MCF 10A (cell line): ENCODE measurements around the gene SH2D1B. TPM values are rescaled to one million over a fixed set of nuclear protein-coding genes. Genes with fewer than 3 reads are reported as not detected.

Experiments used
- BruUV-seq: library from RNA; stranded (reverse); fragments of 400-500 nt; replicated peaks from 2 replicates; lab custom pipeline; 2021; lab: Mats Ljungman, UMichigan
- CTCF ChIA-PET: fragments of 300-600 bp; sonication (Branson Sonifier 250); formaldehyde crosslinking; extraction: SDS; loops from one replicate; lab custom pipeline; 2021; ENCODE audit warnings: antibody characterized with exemption, inconsistent platforms; lab: Yijun Ruan, JAX
- POLR2A ChIA-PET: fragments of 300-600, 350-650 bp; sonication (Branson Sonifier 250); formaldehyde crosslinking; extraction: SDS; loops from one replicate; lab custom pipeline; 2020; ENCODE audit warnings: antibody characterized with exemption, inconsistent platforms; lab: Yijun Ruan, JAX
- DNase-seq: peaks from one replicate; pipeline ENCODE4 v3.0.0-alpha.2; 2018; ENCODE audit not compliant: unreplicated experiment
- H3K27ac Mint-ChIP-seq: one replicate; pipeline ENCODE4 v1.8.0; 2022; ENCODE audit warnings: mild to moderate bottlenecking, low read depth, mixed read lengths; ENCODE audit not compliant: unreplicated experiment
- H3K27me3 Mint-ChIP-seq: one replicate; pipeline ENCODE4 v1.8.0; 2022; ENCODE audit warnings: mixed read lengths; ENCODE audit not compliant: insufficient read depth, unreplicated experiment
- H3K36me3 Mint-ChIP-seq: one replicate; pipeline ENCODE4 v1.8.0; 2022; ENCODE audit warnings: mild to moderate bottlenecking, moderate library complexity, mixed read lengths; ENCODE audit not compliant: insufficient read depth, unreplicated experiment
- H3K4me1 Mint-ChIP-seq: one replicate; pipeline ENCODE4 v1.8.0; 2022; ENCODE audit warnings: mixed read lengths; ENCODE audit not compliant: insufficient read depth, unreplicated experiment
- H3K4me3 Mint-ChIP-seq: one replicate; pipeline ENCODE4 v1.8.0; 2022; ENCODE audit warnings: mild to moderate bottlenecking, moderate library complexity, mixed read lengths; ENCODE audit not compliant: unreplicated experiment
- H3K9me3 Mint-ChIP-seq: one replicate; pipeline ENCODE4 v1.8.0; 2022; ENCODE audit warnings: mixed read lengths; ENCODE audit not compliant: unreplicated experiment
- intact Hi-C: fragments of 100-400 bp; cut with micrococcal nuclease; formaldehyde crosslinking; loops from 2 replicates; pipeline ENCODE4 v1.14.1; 2022
- total RNA-seq: library from RNA; stranded (reverse); gene quantifications from 2 replicates; pipeline ENCODE4 v1.2.3, GENCODE V29; 2022
- TF ChIP-seq, protein P1 (sequence below): fragments of 200-600 bp; IDR thresholded peaks from one replicate; pipeline ENCODE4 v1.8.0; 2022; ENCODE audit warnings: antibody characterized with exemption, mild to moderate bottlenecking; ENCODE audit not compliant: unreplicated experiment

SH2D1B gene
- total RNA-seq, 1 experiment from 2014 or later, result not detected

DNA sequence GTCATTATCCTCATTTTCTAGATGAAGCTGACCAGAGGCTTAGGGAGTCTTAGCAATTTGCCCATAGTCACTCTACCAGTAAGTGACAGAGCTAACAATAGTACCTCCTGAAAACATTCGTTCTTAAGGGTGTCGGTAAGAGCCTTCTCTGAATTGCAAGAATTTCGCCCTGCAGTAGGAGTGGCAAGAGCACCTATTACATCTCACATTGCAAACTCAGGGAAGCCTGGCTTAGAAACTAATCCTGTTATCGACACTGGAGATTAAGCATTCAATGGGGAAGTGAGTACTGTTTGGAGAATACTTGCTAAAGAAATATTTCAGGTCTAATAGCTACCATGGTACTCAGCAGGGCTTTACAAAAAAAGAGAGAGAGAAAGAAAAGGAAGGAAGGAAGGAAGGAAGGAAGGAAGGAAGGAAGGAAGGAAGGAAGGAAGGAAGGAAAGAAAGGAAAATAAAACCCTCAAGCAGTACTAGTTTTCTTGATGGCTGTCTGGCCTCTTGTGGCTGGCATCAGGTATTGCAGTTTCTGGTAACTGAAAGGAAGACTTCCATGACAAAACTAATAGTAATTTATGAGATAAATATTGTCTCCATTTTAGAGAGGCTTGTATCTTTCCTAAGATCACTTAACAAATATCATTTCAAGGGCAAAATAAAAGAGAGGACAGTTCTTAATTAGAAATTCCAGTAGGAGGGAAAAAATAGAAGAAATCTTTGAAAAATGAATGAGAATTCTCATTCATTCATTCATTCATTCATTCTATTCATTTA, 20.0 kb downstream of the SH2D1B start:
- Mint-ChIP-seq H3K27me3 (peaks cover 13% of the 10 kb centered on the region), H3K36me3 (no peaks in the 10 kb centered on the region), H3K9me3 (no peaks in the 10 kb centered on the region), H3K4me3 (no peak overlapping the region), H3K27ac (no peak overlapping the region), H3K4me1 (peaks cover 37% of the 10 kb centered on the region)
- intact Hi-C loops, result loop anchor here (1.0 to 10.0 kb wide), 6 partner anchors 35 to 597 kb away; no protein-coding TSS in a partner anchor
- DNase-seq, result peak; percentile 72
- TF ChIP-seq, protein P1, sequence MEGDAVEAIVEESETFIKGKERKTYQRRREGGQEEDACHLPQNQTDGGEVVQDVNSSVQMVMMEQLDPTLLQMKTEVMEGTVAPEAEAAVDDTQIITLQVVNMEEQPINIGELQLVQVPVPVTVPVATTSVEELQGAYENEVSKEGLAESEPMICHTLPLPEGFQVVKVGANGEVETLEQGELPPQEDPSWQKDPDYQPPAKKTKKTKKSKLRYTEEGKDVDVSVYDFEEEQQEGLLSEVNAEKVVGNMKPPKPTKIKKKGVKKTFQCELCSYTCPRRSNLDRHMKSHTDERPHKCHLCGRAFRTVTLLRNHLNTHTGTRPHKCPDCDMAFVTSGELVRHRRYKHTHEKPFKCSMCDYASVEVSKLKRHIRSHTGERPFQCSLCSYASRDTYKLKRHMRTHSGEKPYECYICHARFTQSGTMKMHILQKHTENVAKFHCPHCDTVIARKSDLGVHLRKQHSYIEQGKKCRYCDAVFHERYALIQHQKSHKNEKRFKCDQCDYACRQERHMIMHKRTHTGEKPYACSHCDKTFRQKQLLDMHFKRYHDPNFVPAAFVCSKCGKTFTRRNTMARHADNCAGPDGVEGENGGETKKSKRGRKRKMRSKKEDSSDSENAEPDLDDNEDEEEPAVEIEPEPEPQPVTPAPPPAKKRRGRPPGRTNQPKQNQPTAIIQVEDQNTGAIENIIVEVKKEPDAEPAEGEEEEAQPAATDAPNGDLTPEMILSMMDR, result peak; percentile 93
- no TSS peak for BruUV-seq
- ChIA-PET CTCF (interaction anchor here (0.6 to 8.0 kb wide), 59 partner anchors 8 to 1598 kb away, joined by 3 to 171 read pairs (median 4); partner anchors contain the start of genes C1orf226, OLFML2B and SPATA46), POLR2A (interaction anchor here (0.6 to 3.7 kb wide), 6 partner anchors 10 to 336 kb away, joined by 3 to 26 read pairs (median 3); partner anchors contain the start of gene C1orf226)

DNA sequence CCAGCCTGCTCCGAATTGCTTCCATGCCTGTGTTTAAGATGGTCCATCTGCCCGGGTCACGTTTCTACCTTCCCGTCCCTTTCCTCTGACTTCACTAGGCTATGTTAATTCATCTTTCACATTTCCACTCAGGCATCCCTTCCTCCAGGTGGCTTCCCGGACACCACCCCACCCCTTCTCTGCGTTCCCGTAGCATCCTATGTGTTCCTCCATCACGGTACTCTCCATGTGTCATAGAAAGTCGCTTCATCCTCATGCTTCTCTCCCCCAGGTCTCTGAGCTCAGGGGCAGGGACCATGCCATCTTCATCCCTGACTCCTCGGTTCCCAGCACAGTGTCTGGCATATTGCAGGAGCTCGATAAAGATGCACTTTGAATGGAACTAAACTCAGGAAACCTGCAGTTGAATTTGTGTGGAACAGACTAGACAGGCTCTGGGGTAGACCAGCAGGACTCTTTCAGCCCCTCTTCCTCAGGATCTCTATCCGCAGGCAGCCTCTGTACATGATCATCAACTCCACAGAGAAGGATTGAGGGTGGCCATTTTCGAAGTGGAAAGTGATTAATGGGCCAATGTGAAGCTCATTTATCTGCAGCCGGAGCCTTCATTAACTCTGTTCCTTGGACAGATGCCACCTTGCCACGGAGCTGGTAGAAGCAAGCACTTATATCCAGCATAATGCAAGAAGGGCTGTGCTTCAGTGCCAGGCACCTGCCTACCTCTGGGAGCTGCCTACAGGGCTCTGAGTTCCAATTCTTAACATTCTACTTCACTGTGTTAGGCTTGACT, 21.3 kb downstream of the SH2D1B start:
- peak overlapping the region; percentile 83 for H3K27ac Mint-ChIP-seq
- no peak overlapping the region for H3K4me3 Mint-ChIP-seq
- peaks cover 45% of the 10 kb centered on the region for H3K4me1 Mint-ChIP-seq
- ChIA-PET POLR2A (interaction anchor here (0.7 to 3.7 kb wide), 4 partner anchors 9 to 335 kb away, joined by 3 to 26 read pairs (median 14); partner anchors contain the start of gene C1orf226), CTCF (interaction anchor here (0.6 to 8.0 kb wide), 42 partner anchors 10 to 575 kb away, joined by 3 to 171 read pairs (median 6); partner anchors contain the start of genes C1orf226 and SPATA46)
- BruUV-seq, result no TSS peak
- H3K36me3 Mint-ChIP-seq, result no peaks in the 10 kb centered on the region
- no peaks in the 10 kb centered on the region for H3K9me3 Mint-ChIP-seq
- DNase-seq, result no peak
- intact Hi-C loops, result loop anchor here (10.0 kb wide), 1 partner anchor 596 kb away; no protein-coding TSS in a partner anchor
- TF ChIP-seq, protein P1, result no peak
- no peaks in the 10 kb centered on the region for H3K27me3 Mint-ChIP-seq

DNA sequence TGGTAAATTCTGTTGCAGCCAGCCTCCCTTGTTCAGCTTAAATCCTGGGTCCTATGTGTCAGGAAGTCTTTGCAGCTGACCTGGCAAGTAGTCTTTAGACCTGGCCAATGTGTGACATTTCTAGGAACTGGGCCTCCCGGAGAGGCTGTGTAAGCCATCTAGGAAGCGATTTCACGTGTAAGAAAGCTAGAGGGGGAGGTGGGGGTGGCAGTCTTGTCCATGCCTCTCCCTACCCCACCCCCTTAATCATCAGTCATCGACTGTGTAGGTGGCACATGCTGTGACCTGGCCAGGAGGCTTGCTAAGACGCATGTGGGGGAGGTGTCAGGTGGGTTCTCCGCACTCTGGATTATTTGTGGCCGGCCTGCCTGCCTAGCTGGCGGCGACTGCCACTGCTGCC, 22.0 kb downstream of the SH2D1B start:
- H3K4me3 Mint-ChIP-seq, result no peak overlapping the region
- peaks cover 51% of the 10 kb centered on the region for H3K4me1 Mint-ChIP-seq
- intact Hi-C loops, result loop anchor here (5.0 to 10.0 kb wide), 2 partner anchors 248 to 595 kb away; no protein-coding TSS in a partner anchor
- peak overlapping the region; percentile 83 for H3K27ac Mint-ChIP-seq
- DNase-seq, result peak; percentile 47
- BruUV-seq, result no TSS peak
- ChIA-PET POLR2A (interaction anchor here (0.9 to 3.7 kb wide), 7 partner anchors 8 to 334 kb away, joined by 3 to 26 read pairs (median 4); partner anchors contain the start of gene C1orf226), CTCF (interaction anchor here (0.6 to 8.0 kb wide), 30 partner anchors 9 to 574 kb away, joined by 3 to 171 read pairs (median 6); partner anchors contain the start of genes C1orf226 and SPATA46)
- H3K9me3 Mint-ChIP-seq, result no peaks in the 10 kb centered on the region
- TF ChIP-seq, protein P1, result no peak
- no peaks in the 10 kb centered on the region for H3K27me3 Mint-ChIP-seq
- H3K36me3 Mint-ChIP-seq, result no peaks in the 10 kb centered on the region
